Right lobe of liver (tissue), 4 donors: ENCODE results near the gene FAM237A.

Experiments used
- POLR2A ChIP-seq: fragments of 450-650 bp; IDR thresholded peaks from one replicate; pipeline ENCODE4 v1.6.1; 2017; ENCODE audit warnings: antibody characterized with exemption, mild to moderate bottlenecking
- TF ChIP-seq, protein P1 (sequence below), 4 donors: fragments of 200-600 bp in 3 of 4; fragments of 450-650 bp in 1 of 4; IDR thresholded peaks; one replicate each; pipeline versions ENCODE4 v1.5.1 to v1.8.0; 2016 to 2022; ENCODE audit warnings: antibody characterized with exemption in 4 of 4, mild to moderate bottlenecking in 2 of 4
- donor health status: DM: no; HTN: no; CAD: no.
- donor health status: DM: no; HTN: no; CAD: no.
- donor health status: DM: no; HTN: yes; CAD: no.

DNA sequence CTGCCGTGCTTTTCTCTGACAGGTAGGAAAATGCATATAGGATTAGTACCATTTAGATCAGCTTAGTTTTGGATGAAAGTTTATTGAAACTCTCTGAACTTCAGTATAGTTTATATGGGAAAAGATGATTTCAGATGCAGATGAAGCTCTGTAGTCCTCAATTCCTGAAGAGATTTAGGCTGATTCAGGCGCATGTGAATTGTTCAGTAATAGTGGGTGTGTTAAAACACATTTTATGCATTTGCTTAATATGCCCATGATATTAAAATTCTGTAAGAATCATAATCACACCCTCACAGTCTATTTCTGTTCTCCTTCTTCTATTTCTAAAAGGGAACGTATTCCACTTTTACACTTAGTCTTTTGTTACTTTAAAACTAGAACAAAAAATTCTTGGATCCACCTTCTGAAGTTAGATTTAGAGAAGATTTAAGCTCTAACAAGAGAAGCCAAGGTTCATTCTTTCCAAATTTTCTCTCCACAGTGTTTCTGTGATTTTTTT, 44.5 kb upstream of the FAM237A start:
- TF ChIP-seq, protein P1, sequence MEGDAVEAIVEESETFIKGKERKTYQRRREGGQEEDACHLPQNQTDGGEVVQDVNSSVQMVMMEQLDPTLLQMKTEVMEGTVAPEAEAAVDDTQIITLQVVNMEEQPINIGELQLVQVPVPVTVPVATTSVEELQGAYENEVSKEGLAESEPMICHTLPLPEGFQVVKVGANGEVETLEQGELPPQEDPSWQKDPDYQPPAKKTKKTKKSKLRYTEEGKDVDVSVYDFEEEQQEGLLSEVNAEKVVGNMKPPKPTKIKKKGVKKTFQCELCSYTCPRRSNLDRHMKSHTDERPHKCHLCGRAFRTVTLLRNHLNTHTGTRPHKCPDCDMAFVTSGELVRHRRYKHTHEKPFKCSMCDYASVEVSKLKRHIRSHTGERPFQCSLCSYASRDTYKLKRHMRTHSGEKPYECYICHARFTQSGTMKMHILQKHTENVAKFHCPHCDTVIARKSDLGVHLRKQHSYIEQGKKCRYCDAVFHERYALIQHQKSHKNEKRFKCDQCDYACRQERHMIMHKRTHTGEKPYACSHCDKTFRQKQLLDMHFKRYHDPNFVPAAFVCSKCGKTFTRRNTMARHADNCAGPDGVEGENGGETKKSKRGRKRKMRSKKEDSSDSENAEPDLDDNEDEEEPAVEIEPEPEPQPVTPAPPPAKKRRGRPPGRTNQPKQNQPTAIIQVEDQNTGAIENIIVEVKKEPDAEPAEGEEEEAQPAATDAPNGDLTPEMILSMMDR (IDR thresholded peaks at IDR 0.05): no peak
- TF ChIP-seq POLR2A: no peak
